HG03175 (cell line): ENCODE data around the gene RBP5.

Source experiments
- ATAC-seq: cut with Tn5 transposase; IDR thresholded peaks from one replicate; pipeline ENCODE4 v1.9.1; 2021; ENCODE audit warnings: mild to moderate bottlenecking, moderate library complexity; ENCODE audit not compliant: unreplicated experiment

RBP5 gene

DNA sequence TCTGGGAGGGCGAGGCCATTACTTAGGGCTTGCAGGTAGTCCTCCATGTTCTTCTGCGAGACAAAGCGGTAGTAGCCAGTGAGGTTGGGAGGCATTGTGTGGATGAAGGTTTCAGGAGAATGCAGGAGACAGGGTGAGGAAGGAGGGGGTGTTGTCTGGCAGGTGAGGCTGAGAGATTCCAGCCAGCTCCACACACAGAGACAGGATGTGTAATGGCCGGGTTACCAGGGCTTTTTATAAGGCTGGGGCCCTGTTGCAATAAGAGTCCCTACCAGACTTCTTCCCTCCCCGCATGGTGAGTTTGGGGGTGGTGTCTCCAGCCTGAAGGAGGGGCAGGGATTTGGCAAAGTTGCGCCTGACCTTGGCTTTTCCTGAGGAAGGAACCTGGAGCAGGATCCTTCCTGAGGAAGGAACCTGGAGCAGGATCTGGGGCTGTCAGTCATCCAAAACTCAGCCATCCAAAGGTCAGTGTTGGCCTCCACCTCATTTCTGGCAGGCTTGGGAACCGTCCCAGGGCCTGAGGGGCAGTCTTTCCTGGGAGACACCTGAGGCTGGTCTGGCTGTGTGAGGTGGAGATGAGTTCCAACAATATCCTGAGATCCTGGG is at the start of gene RBP5:
TSS of gene RBP5 (minus strand) at position 209 of the 606 bp plus-strand sequence. CDS start at position 95, 114 bp downstream.
- ATAC-seq: no peak

DNA sequence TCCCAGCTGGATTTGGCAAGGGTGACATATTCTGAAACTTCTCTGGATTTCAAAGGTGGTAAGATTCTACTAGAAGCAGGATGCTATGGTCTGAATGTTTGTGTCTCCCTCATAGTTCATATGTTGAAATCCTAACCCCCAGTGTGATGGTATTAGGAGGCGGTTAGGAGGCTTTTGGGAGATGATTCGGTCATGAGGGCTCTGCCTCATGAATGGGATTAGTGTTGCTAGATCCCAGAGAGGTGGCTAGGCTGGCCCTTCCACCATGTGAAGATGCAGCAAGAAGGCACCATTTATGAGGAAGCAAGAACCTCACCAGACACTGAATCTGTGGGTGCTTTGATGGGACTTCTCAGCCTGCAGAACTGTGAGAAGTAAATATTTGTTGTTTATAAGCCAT is 49.8 kb upstream of the RBP5 start:
- ATAC-seq: no peak

- ATAC-seq: no peak
Measured at GRCh38 chr12:7176595-7176994, 47.9 kb upstream of the RBP5 start.

DNA sequence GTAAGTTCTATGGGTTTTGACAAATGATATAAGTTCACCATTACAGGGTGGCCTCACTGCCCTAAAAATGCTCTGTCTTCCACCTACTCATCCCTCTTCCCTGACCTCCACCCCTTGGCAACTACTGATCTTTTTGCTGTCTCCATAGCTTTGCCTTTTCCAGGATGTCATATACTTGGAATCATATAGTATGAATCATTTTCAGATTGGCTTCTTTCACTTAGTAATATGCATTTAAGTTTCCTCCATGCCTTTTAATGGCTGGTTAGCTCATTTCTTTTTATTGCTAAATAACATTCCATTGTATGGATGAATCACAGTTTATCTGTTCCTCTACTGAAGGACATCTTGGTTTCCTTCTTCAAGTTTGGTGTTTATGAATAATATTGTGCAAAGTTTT is 46.8 kb upstream of the RBP5 start:
- ATAC-seq: no peak

- ATAC-seq: no peak
Measured at GRCh38 chr12:7171854-7172253, 43.2 kb upstream of the RBP5 start.

DNA sequence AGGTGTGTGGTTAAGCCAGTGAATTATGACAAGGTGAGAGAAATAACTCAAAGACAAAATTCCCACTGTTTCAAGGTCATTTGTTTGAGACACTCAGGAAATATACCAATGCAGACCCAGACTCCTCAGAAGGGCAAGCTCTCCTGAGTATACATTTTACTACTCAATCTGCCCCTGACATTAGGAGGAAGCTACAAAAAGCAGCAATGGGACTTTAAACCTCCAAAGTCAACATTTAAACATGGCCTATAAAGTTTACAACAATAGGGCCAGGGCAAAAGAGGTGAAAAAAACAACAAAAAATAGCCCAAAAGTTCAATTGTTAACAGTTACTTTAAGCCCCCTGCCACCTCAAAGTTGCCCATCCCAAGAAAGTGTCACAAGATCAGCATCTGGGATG is 41.3 kb upstream of the RBP5 start:
- ATAC-seq: no peak

DNA sequence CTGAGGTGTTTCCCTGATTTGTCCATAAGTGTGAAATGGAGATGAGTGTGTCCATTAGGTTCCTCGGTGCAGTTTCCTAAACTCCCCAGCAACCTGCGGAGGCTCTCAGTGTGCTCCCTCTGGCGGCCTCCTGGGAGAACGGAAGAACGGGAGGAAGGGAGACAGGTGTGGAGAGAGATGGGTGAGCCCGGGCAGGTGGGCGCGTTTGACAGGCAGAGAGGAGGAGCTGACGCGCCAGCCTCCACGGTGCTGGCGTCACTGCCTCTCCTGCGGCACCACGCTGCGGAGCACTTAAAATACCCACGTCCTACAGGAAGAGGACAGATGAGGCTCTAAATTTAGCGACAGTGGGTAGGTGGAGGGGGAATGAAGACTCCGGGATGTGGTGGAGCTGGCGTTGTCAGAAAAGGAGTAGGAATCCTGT is 34.0 kb upstream of the RBP5 start:
- no peak for ATAC-seq

DNA sequence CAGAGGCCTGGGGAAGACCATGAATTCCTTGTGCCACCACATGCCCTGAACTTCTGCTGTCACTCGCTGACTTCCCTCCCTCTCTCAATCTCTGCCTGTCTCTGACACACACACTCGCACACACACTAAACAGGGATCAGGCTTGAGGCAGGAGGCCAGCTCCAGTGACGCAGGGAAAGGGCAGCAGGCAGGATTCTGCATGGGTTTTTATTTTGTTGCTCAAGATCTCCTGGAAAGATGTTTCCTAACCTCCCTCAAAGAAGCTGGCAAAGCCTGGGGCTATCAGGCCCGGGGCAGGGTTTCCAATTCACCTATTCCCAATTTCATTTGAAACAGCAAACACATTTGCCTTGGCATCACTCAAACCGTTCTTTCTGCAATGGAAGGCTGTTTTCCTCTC is 33.1 kb upstream of the RBP5 start:
- ATAC-seq: no peak

DNA sequence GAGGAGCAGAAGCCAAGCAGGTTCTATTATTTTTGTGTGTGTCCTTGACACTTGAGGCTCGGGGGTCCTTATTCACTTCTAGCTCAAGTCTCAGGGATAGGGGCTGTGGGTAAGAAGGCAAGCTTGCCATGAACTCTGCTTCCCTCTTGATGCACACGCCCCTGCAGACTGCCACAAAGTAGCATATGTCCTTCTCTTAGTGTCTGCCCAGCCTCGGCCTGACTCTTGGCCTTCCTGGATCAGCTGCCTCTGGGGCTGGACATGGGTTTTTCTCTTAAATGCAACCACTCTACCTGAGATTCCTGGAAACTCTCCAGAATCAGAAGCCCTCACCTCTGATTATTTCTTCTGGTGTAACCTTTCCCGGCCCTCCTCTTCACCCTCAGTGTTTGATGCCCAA is 32.6 kb upstream of the RBP5 start:
- no peak for ATAC-seq

GRCh38 chr12:7160183-7160582 is 31.5 kb upstream of the RBP5 start:
- no peak for ATAC-seq

DNA sequence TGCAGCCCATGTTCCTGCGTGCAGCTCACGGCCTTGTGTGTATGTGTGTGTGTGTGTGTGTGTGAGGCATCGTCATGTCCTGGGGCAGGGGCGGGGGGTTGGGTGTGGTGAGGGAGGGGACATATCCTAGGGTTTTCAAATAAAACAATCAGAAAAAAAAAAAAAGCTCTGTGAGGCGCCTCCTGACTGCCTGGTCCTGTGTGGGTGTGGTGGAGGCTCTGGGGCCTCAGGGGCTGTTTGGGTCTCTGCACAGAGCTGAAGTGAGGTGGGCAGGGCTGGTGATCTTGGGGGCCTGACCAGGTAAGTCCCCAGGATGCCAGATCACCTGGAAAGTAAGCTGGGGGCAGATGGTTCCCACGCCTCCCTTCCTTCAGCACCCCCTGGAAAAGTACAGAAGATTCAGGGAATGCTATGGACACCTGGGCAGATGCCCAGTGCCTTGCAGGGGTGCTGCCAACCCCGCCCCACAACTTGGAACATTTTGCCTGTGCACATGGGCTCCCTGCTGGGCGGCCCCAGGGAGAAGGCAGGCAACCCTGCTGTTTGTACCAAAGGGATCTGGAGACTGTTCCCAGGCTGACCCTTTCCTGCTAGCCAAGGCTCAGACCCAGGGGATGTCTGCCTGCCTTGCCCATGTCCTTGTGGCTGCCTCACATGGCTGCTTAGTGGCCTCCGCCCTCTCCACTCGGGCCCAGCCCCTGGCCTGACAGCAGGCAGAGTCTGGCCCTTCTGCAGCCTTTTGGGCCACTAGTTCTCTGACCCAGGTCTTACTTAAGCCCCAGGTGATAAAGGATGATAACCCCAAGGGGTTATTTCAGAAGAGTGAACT is 30.3 kb upstream of the RBP5 start:
- no peak for ATAC-seq

DNA sequence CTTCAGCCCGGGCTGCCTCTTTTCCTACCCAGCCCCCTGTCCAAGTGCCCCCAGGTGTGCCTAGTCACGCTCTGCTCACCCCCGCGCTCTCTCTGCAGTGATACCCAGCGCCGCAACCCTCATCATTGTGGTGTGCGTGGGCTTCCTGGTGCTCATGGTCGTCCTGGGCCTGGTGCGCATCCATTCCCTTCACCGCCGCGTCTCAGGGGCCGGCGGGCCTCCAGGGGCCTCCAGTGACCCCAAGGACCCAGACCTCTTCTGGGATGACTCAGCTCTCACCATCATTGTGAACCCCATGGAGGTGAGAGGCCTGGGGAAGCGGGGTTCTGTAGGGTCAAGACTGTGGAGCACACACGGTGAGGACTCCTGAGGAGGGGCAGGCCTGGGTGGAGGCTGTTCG is 28.7 kb upstream of the RBP5 start:
- ATAC-seq: no peak

GRCh38 chr12:7156259-7157197 is 27.8 kb upstream of the RBP5 start:
- ATAC-seq: no peak

DNA sequence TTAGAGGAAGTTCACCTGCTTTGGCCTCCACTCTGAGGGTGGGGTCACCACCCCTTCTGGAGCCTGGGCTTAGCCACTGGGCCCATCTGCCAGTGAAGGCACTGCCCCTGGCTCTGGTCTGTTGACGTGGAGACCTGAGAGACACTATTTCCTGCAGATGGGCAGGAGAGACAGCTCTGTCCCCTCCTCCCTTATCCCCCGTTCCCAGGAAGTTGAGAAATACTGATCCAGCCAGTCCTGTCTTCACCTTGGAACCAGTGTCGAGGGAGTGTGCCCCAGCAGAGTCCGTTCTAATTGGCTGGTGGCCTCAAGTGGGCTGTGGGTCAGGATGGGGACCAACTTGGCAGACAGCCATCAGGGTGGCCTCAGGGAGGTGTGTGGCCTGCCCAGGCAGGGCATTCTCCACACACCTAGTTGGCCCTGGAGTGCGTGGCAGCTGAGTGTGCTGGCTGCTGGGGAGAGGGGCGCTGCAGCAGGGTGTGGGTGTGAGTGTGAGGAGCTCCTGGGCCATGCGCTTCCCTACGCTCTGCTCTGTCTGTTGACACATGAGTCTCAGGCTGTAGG is 26.9 kb upstream of the RBP5 start:
- ATAC-seq: no peak

GRCh38 chr12:7154901-7155470 is 26.3 kb upstream of the RBP5 start:
- ATAC-seq: no peak

DNA sequence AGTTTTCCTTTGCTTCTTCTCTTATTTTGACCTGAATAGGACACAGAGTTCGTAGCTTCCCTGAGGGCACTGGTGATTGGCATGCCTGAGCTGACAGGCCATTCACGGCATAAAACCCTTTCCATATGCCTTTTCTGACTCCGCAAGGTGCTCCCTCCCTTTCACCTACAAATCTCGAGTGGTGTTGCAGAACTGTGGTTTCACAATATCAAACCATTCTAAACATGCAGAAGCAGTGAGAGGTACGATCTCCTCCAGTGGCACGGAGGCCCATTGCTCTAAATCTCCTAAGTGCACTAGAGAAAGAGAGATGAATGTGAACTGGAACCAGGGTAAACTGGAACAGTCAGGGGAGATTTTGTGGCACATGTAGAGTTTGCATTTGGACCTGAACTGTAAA is 25.4 kb upstream of the RBP5 start:
- ATAC-seq: no peak

- no peak for ATAC-seq
Measured at GRCh38 chr12:7152818-7153217, 24.1 kb upstream of the RBP5 start.

- ATAC-seq: no peak
Measured at GRCh38 chr12:7151532-7151931, 22.8 kb upstream of the RBP5 start.

DNA sequence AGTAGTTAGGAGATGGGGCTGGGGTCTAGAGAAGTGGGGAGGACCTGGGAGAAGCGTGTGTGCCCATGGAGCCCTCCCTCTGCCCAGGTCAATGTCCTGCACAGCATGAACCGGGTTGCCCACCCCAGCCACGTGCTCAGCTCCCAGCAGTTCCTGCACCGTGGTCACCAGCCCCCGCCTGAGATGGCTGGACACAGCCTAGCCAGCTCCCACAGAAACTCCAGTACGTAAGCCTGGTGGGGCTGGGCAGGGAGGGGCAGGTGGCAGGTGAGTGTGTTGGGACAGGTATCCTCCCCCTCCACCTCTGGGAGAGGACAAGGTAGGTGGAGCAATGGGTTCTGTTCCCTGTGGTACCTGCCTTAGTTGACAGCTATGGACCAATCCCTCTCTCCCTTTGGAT is 22.2 kb upstream of the RBP5 start:
- ATAC-seq: no peak

DNA sequence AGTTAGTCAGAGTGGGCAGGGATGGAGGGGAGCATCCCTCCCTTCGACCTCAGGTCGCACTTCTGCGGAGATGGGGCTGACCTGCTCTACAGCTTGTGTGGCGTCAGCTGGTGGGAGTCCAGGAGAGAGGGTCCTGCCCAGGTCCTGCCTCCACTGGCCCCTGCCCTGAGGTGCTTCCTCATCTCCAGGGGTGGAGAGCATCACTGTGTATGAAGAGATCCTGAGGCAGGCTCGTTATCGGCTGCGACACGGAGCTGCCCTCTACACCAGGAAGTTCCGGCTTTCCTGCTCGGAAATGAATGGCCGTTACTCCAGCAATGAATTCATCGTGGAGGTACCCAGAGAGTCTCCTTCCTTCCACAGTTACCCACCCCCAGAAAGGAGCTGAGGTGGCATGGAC is 21.7 kb upstream of the RBP5 start:
- no peak for ATAC-seq

GRCh38 chr12:7146906-7147305 is 18.2 kb upstream of the RBP5 start:
- ATAC-seq: no peak
